ENCODE data around the gene UHMK1. TPM values are rescaled to one million over a fixed set of nuclear protein-coding genes. Genes with fewer than 3 reads are reported as not detected.

Gene UHMK1
- total and polyA plus RNA-seq, 2 of the 4 experiments (the other 2 are of a cell fraction) = 15.6 to 57.9 TPM

GRCh38 chr1:162552684-162553252 is 55.1 kb downstream of the UHMK1 start:
- H2BK20ac ChIP-seq (ENCODE audit: low read depth, low read length) = no peak overlapping the region
- ATAC-seq (ENCODE audit: low read depth) = no peak
- no peak for DNase-seq

More at GRCh38 chr1:162552684-162553252, 55.1 kb downstream of the UHMK1 start:
- no peak overlapping the region for H4K5ac ChIP-seq (ENCODE audit: low read depth, low read length)
- H3K36me3 ChIP-seq (ENCODE audit: control insufficient read depth, insufficient read depth, low read length) = no peaks in the 10 kb centered on the region
- no peak overlapping the region for H3K4me3 ChIP-seq (ENCODE audit: insufficient read depth, low read depth, low read length)
- in situ Hi-C loops (cut with MboI; ENCODE audit: low sequenced_read_pairs) (no loop called here), intact Hi-C loops (cut with micrococcal nuclease) (no loop called here), dilution Hi-C loops (cut with HindIII; ENCODE audit: low sequenced_read_pairs, unreplicated experiment) (no loop called here)
- BruUV-seq (replicated peaks) = no TSS peak
- no peaks in the 10 kb centered on the region; the same call in 1 of the 2 replicates for H3K9me1 ChIP-seq (ENCODE audit: insufficient read depth, low read length)
- no peak overlapping the region for H2AFZ ChIP-seq (replicated peaks; ENCODE audit: low read length, poor library complexity)
- H3K79me1 ChIP-seq (ENCODE audit: low read depth in 1 of 2, low read length in 2 of 2) = no peaks in the 10 kb centered on the region
- H2BK120ac ChIP-seq (ENCODE audit: low read depth, low read length) = no peak overlapping the region
- no peak overlapping the region for H3K14ac ChIP-seq (replicated peaks; ENCODE audit: low read depth, low read length)
- H3K23ac ChIP-seq (ENCODE audit: low read depth, low read length) = no peak overlapping the region
- no peak overlapping the region for H3K4ac ChIP-seq (ENCODE audit: low read depth, low read length)
- no peak overlapping the region for H3K9ac ChIP-seq (ENCODE audit: low read depth, low read length)
- H4K20me1 ChIP-seq (ENCODE audit: insufficient read depth, low read length) = no peaks in the 10 kb centered on the region
- H3K9me3 ChIP-seq (ENCODE audit: control insufficient read depth, insufficient read depth, low read length) = no peaks in the 10 kb centered on the region
- WGBS, 2 experiments (ENCODE audit: extremely low coverage in 2 of 2, insufficient read length in 1 of 2) = no CpG with 5 or more reads among the region's 8 CpGs
- no peaks in the 10 kb centered on the region for H3K27me3 ChIP-seq (ENCODE audit: control insufficient read depth, insufficient read depth, low read length)
- H3K56ac ChIP-seq (ENCODE audit: extremely low read depth, insufficient read depth, low read length) = no peak overlapping the region
- ChIA-PET POLR2A (ENCODE audit: unreplicated experiment) (no interaction called here), CTCF (no interaction called here)
- no peak overlapping the region for H2AK5ac ChIP-seq (ENCODE audit: low read depth, low read length)
- no peak overlapping the region for H2BK5ac ChIP-seq (ENCODE audit: low read depth, low read length, poor library complexity, severe bottlenecking)
- H3K27ac ChIP-seq (ENCODE audit: insufficient read depth, low read length) = no peak overlapping the region
- TF ChIP-seq CEBPB (IDR thresholded peaks at IDR 0.05; ENCODE audit: low read depth, low read length) (no peak), BHLHE40 (IDR thresholded peaks at IDR 0.05; ENCODE audit: low read depth, low read length) (no peak), SMC3 (IDR thresholded peaks at IDR 0.05; ENCODE audit: low read depth, low read length) (no peak), ELK1 (IDR thresholded peaks at IDR 0.05; ENCODE audit: borderline replicate concordance, low read depth, low read length) (no peak), MXI1 (IDR thresholded peaks at IDR 0.05; ENCODE audit: borderline replicate concordance, low read depth, low read length) (no peak), MAFK (IDR thresholded peaks at IDR 0.05; ENCODE audit: low read depth, low read length) (no peak)
- no peak overlapping the region for H4K91ac ChIP-seq (ENCODE audit: insufficient read depth, low read depth, low read length)
- peaks cover 4% of the 10 kb centered on the region; the same call in 1 of the 2 replicates for H3K4me1 ChIP-seq (ENCODE audit: control insufficient read depth, insufficient read depth, low read length)
- H2BK15ac ChIP-seq (ENCODE audit: low read depth, low read length) = no peak overlapping the region
- no peak overlapping the region for H3K18ac ChIP-seq (ENCODE audit: low read depth, low read length)
- H3K4me2 ChIP-seq (ENCODE audit: low read depth, low read length) = no peak overlapping the region
- H2AK9ac ChIP-seq (replicated peaks; ENCODE audit: low read depth, low read length, poor library complexity) = no peak overlapping the region
- H4K8ac ChIP-seq (ENCODE audit: low read depth in 2 of 2, low read length in 2 of 2) = no peak overlapping the region

Measured in IMR-90 (cell line).